Thoracic aorta (tissue), 2 donors: ENCODE results near the gene SAMD4A. TPM values are rescaled to one million over a fixed set of nuclear protein-coding genes. Genes with fewer than 3 reads are reported as not detected.

Experiments used
- ATAC-seq: fragments of 150-250 bp; one replicate; pipeline ENCODE4 v1.8.0; 2017; ENCODE audit warnings: low read depth; ENCODE audit not compliant: insufficient number of reproducible peaks, low FRiP score
- DNase-seq: peaks from one replicate; pipeline ENCODE4 v3.0.0-alpha.2; 2020; ENCODE audit warnings: low spot score
- H3K27ac ChIP-seq, 2 donors: fragments of 200-600 bp; sonication (generic); 1 replicate in 1 of 2; 2 replicates in 1 of 2; pipeline ENCODE4 v1.5.1; 2016; ENCODE audit warnings: mild to moderate bottlenecking in 2 of 2, moderate library complexity in 2 of 2
- H3K27me3 ChIP-seq: fragments of 200-600 bp; sonication (generic); replicated peaks from 2 replicates; pipeline ENCODE4 v1.6.0; 2016; ENCODE audit warnings: mild to moderate bottlenecking; ENCODE audit not compliant: insufficient read depth
- H3K36me3 ChIP-seq: fragments of 200-600 bp; sonication (generic); one replicate; pipeline ENCODE4 v1.5.1; 2016
- H3K4me1 ChIP-seq, 2 donors: fragments of 200-600 bp; sonication (generic); 1 replicate in 1 of 2; 2 replicates in 1 of 2; pipeline versions ENCODE4 v1.5.1 to v1.6.0; 2016; ENCODE audit warnings: low read depth in 2 of 2, mild to moderate bottlenecking in 1 of 2; ENCODE audit not compliant: control insufficient read depth in 1 of 2
- H3K4me3 ChIP-seq: fragments of 200-600 bp; sonication (generic); 2 replicates; pipeline ENCODE4 v1.5.1; 2016; ENCODE audit warnings: mild to moderate bottlenecking
- H3K9me3 ChIP-seq: fragments of 200-600 bp; sonication (generic); 2 replicates; pipeline ENCODE4 v1.5.1; 2016
- total RNA-seq, 2 donors: library from RNA; depleted of rRNA; stranded (reverse); fragments of >200 nt; gene quantifications; one replicate each; pipeline versions ENCODE4 v1.1.0 to v1.2.3, GENCODE V29; 2016
- TF ChIP-seq, protein P1 (sequence below): fragments of 200-600 bp; sonication (generic); IDR thresholded peaks from one replicate; pipeline ENCODE4 v1.5.1; 2019; ENCODE audit warnings: antibody characterized with exemption

The SAMD4A gene
- total RNA-seq, 2 donors from 2014 or later: 142 to 172 TPM

DNA sequence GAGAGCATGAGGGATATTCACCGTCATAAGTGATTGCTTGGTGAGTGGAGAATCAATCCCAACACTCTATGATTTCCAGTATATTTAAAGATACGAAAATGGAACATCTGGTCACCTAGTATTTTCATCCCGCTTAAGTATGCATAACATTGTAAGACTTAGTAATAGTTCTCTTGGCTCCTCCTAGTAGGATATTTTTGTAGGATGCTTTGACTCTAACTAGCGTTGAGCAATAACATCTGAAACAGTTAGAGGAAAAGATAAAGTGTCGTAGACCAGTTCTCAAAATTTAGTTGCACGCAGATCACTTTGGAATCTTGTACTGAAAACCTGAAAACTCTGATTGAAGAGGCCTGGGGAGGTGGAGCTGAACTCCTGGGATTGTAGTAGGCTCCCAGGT, 7.6 kb downstream of the SAMD4A start:
- peak overlapping the region; percentile 43 to 45 for H3K27ac ChIP-seq
- TF ChIP-seq, protein P1, sequence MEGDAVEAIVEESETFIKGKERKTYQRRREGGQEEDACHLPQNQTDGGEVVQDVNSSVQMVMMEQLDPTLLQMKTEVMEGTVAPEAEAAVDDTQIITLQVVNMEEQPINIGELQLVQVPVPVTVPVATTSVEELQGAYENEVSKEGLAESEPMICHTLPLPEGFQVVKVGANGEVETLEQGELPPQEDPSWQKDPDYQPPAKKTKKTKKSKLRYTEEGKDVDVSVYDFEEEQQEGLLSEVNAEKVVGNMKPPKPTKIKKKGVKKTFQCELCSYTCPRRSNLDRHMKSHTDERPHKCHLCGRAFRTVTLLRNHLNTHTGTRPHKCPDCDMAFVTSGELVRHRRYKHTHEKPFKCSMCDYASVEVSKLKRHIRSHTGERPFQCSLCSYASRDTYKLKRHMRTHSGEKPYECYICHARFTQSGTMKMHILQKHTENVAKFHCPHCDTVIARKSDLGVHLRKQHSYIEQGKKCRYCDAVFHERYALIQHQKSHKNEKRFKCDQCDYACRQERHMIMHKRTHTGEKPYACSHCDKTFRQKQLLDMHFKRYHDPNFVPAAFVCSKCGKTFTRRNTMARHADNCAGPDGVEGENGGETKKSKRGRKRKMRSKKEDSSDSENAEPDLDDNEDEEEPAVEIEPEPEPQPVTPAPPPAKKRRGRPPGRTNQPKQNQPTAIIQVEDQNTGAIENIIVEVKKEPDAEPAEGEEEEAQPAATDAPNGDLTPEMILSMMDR: no peak
- peaks cover 8% of the 10 kb centered on the region for H3K36me3 ChIP-seq
- ATAC-seq (no peak), DNase-seq (no peak)
- peaks cover 32 to 84% of the 10 kb centered on the region in 2 donors for H3K4me1 ChIP-seq
- H3K4me3 ChIP-seq: peak overlapping the region; percentile 6
- H3K27me3 ChIP-seq: no peaks in the 10 kb centered on the region
- no peaks in the 10 kb centered on the region for H3K9me3 ChIP-seq

- Histone ChIP-seq H3K4me1 (peaks cover 19 to 78% of the 10 kb centered on the region in 2 donors), H3K27me3 (no peaks in the 10 kb centered on the region), H3K36me3 (no peaks in the 10 kb centered on the region), H3K4me3 (no peak overlapping the region), H3K27ac (peak overlapping the region; percentile 9 to 34), H3K9me3 (no peaks in the 10 kb centered on the region)
- TF ChIP-seq, protein P1: no peak
- ATAC-seq: no peak
- DNase-seq: no peak
Observed at GRCh38 chr14:54577494-54577893, 10.6 kb downstream of the SAMD4A start.

DNA sequence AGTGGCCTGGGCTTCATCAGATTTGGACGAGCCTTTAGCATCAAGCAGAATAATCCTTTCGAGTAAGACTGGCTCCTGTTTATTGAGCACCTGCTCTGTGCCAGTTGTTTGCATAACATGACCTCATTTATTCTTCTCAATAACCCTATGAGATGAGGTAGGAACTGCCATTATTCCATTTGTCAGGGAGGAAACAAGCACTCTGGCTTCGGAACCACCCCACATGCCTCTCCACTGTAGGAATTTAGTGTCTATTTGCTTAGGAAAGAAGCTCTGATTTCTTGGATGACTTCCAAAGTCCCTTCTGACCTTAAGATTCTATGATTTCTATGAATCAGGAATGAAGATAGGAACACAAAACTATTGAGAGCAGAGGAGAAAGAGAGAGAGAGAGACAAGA, 11.0 kb downstream of the SAMD4A start:
- TF ChIP-seq, protein P1: no peak
- no peaks in the 10 kb centered on the region for H3K9me3 ChIP-seq
- no peaks in the 10 kb centered on the region for H3K36me3 ChIP-seq
- peak overlapping the region in 1 of 2 donors; percentile 9 for H3K27ac ChIP-seq
- H3K4me3 ChIP-seq: no peak overlapping the region
- no peak for DNase-seq
- H3K4me1 ChIP-seq: peaks cover 19 to 81% of the 10 kb centered on the region in 2 donors
- no peak for ATAC-seq
- H3K27me3 ChIP-seq: no peaks in the 10 kb centered on the region

GRCh38 chr14:54579621-54580020, 12.7 kb downstream of the SAMD4A start:
- H3K4me3 ChIP-seq: no peak overlapping the region
- H3K4me1 ChIP-seq: peaks cover 15 to 76% of the 10 kb centered on the region in 2 donors
- peak overlapping the region in 1 of 2 donors; percentile 24 for H3K27ac ChIP-seq
- no peaks in the 10 kb centered on the region for H3K27me3 ChIP-seq
- no peaks in the 10 kb centered on the region for H3K9me3 ChIP-seq
- TF ChIP-seq, protein P1: no peak
- DNase-seq (no peak), ATAC-seq (no peak)
- no peaks in the 10 kb centered on the region for H3K36me3 ChIP-seq

GRCh38 chr14:54580933-54581332, 14.0 kb downstream of the SAMD4A start:
- H3K4me1 ChIP-seq: peaks cover 15 to 64% of the 10 kb centered on the region in 2 donors
- no peak overlapping the region for H3K27ac ChIP-seq
- TF ChIP-seq, protein P1: no peak

More at GRCh38 chr14:54580933-54581332, 14.0 kb downstream of the SAMD4A start:
- no peaks in the 10 kb centered on the region for H3K36me3 ChIP-seq
- H3K4me3 ChIP-seq: no peak overlapping the region
- ATAC-seq (no peak), DNase-seq (no peak)
- H3K27me3 ChIP-seq: no peaks in the 10 kb centered on the region
- H3K9me3 ChIP-seq: no peaks in the 10 kb centered on the region
